Measurements from ENCODE around the gene DGKE.
A peak's percentile ranks its signal among the peaks of the same experiment; 100 is the strongest.

Gene DGKE

DNA sequence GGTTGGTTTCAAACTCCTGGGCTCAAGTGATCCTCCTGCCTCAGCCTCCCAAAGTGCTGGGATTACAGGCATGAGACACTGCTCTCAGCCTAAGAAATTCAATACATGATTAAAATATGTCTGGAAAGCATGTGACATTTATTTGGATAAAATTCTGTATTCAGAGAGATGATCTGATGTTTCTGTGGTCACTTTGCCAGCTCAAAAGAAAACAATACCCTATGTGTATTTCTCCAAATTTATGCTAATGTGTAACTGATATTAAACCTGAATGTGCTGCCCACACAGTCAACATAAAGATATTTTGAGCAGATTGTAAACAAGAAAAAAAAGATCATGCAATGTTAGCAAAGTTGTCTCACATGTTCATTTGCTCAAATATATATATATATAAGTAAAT, 16.9 kb upstream of the DGKE start:
- DNase-seq: no peak

DNA sequence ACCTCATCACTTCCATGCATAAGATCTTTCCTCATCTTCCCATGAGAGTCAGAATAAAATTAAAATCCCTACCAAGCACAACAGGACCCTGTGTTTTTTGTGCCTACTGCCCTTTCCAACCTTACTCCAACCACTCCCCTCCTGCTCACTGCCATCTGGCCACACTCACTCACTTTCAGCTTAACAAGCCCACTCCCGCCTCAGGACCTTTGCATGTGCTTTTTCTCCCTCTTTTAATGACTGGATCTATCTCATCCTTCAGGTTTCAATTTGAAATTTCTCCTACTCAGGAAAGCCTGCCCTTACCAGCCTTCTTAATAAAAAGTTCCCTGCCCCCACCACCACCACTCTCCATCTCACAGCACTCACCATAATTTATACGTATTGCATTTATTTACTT, 14.9 kb upstream of the DGKE start:
- no peak for DNase-seq

DNA sequence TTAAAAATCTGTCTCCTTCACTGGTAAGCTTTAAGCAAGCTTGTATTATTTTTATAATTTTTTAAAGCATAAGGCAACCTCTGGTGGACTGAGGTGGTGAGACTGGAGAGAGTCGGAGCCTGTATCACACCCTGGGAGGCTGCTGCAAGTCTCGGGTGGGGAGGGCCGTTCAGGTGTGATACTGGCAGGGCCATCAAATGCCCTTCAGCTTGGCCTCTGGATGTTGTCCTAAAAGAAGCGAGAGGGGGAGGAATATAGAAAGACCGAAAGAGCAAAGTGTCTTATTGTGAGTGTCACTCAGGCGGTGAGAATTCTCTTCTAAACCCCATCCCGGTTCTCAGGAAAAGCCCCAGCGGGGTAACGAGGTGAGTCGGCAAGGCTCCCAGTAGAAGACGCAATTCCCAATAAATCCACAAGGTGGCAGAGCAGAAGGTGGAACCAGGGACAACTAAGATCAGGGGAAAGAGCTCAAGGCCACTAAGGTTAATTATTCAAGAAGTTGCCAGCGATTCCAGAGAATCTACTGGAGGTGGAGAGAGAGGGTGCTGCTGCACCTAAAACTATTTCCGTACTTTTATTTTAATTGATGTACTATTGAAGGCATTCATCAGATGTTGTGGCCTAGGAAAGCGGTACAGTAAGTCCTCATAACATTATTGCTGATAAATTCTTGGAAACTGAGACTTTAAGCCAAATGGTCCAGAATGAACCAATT, 14.4 kb upstream of the DGKE start:
- peak; percentile 62 to 67 for DNase-seq

DNA sequence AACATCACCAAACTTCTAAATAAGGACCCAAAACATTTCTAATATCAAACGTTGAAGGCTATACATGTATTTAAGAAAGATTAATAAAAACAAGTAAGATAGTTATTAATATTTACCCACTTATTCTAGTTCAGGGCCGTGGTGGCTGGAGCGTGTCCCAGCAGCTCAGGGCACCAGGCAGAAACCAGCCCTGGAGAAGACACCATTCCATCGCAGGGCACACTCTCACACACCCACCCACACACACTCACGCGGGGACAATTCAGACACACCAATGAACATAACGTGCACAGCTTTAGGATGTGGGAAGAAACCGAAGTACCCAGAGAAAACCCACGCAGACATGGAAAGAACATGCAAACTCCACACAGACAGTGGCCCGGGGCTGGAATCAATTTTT, 13.7 kb upstream of the DGKE start:
- DNase-seq: no peak

DNA sequence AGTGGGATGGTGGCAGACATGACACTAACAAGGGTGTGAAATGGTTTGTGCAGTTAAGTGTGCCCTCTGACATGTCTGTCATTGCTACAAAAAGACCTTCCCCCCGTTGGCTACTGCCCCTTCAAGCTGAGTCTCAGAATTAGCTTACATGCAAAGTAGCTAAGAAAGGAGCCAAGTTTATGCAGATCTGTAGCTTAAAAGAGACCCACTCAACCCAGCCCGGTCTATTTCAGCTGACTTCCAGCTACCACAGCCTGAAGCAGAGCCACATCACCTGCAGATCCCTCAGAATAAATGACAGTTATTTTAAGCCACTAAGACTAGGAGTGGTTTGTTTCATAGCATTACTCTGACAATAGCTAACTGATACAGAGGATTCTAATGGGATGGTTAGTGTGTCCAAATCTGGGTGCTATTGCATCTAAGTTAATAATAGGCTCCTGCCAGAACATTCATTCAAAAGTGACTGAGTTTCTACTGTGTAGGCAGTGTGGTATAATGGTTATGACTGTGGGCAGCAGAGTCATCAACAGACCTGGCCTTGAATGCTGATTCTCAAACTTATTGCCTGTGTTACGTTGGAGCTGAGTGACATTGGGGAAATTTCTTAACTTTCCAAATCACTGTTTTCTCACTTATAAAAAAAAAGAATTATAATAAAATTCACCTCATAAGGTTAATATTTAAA, 12.0 kb upstream of the DGKE start:
- DNase-seq: no peak

DNA sequence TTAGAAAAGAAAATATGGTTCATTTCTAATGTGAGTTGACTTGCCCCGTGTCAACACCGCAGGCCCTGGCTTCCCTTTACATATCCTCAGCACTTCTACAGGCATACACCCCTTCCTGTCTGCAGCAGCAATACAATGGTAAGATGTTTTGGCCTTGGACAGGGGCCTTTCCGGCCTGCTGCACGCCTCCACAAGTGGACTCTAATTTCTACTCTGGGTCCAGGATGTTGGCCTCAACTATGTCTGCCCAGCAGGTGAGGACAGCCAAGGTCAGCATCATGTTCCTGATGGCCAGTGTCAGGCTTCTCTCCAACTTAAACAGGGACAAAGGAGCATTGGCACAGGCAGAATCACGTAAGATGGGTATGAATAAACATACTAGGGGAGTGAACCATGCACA, 11.2 kb upstream of the DGKE start:
- no peak for DNase-seq

DNA sequence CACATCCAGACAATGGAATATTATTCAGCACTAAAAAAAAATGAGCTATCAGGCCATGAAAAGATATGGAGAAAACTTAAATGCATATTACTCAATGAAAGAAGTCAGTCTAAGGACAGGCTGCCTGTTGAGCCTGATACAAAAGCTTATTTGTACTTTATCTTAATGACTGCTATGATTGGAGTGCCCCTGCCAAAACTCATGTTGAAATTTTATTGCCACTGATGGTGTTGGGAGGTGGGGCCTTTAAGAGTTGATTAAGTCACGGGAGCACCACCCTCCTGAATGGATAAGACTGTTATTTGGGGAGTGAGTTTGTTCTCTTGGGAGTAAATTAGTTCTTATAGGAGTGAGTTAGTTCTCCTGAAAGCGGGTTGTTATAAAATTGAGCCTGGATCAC, 10.1 kb upstream of the DGKE start:
- DNase-seq: no peak

DNA sequence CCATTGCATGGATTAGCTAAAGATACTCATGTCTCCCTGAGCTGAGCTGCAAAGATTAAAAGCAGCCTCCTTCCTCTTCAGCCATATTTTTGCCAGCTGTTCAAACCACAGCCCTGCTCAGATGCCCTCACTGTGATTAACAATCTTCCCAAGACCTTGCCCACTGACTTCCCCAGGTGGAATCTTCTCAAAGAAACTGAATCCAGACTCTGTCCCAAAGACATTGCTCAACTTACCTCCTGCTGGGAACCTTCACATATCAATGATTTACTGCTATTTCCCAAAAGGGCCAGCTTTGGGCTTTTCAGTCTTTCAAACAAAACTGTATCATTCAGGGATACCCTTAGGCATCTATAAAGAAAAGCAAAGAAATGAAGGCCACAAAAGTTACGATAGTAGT, 9.4 kb upstream of the DGKE start:
- DNase-seq: no peak

DNA sequence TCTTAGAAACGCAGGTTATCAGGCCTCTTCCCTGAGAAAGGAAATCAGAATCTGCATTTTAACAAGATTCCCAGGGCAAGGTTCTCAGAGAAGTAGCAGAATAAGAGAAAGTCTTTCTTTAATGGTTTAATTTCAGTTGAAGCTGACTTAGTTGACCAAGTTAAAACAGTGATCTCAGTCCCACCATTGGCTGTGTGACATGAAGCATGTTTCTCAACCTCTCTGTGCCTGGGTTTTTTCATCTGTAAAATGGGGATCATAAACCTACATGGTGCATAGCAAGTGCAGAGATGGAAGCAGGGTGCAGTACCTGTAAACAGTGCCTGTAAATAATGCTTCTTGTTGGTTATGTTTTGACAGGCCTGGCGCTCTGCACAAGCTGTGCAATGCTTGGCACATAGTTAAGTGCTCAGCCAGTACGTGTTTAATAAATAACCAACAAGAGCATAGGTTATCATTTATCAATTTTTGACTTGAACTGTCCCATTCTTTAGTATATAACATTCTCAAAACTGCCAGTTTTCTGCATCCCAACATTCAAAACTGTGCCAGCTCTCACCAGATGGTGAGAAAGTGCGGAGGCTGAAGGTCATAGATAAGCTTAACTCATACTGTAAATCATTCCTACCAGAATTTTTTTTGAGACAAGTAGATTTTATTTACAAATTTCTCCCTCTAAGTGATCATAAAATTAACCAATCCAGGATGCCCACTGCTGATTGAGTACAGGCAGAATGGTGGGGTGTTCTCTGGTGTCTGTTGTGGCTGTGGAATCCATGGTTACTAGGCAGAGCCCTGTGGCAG, 7.1 kb upstream of the DGKE start:
- DNase-seq: no peak

DNA sequence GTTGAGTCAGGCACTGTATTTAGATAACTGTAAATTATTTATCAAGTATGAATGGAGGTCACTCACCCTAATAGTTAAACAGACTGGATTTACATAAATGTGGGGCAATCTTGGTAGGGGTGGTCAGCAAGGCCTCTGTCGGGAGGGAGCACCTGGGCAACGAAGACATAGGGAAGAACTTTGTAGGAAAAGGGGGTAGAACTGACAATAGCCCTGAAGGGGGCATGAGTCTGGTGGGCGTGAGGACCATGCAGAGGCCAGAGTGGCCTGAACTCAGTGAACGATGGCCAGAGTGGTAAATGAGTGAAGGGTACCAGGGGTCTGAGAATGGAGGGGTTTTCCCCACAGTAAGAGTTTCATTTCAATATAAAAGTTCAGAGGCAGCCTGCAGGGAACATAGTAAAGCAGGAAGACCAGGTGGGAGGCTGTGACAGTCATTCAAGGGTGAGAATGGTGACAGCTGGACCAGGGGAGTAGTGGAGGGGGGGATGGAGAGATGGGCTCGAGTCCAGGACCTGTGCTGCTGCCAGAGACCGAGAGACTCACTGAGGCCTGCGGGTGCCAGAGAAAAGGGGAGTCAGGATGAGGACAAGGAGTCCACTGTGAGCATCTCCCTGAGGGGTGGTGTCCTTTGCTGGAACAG, 3.1 kb upstream of the DGKE start:
- DNase-seq: no peak

DNA sequence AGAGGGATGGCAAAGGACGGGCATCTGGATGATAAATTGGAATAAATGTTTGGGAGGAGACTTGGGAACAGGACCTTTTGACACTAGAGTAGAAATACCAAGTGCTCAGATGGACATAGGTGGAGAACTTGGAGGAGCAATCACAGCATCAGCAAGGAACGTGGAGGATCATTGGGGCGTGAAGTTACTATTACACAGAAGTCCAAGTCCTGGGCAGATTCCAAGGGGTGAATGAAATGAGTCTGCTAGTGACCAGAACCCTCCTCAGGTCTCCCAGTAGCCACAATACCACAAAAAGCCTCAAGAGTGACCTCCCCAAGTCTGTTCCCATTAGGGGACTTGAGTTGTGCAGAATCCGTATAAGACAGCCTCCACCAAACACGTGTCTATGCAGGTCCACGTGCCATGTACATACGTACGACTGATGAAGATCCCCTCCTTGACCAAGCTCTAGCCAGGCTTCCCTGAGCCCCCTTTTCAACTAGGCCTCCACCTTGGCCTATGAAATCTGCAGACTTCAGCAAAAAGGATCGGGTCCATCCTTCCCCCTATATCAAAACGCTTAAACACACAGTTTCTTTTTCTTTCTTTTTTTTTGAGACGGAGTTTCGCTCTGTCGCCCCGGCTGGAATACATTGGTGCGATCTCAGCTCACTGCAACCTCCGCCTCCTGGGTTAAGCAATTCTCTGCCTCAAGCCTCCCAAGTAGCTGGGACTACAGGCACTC, 2.4 kb upstream of the DGKE start:
- no peak for DNase-seq

DNA sequence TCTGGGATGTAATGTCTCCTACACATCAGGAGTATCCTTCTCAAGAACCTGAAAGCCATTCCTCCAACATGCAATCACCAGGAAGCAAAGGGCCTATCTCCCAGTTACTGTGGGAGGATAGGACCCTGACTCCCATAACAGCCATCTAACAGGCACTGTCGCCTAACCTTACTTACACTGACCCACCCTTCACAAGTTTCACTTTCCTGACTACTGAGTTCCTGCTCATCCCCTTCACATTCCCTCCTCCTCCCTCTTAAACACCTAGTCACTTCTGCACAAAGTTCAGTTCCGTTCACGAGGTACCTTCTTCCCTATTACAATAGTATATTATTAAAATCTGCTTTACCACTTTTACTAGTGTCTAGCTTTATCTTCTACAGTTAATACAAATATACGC, 1.5 kb upstream of the DGKE start:
- DNase-seq: no peak

DNA sequence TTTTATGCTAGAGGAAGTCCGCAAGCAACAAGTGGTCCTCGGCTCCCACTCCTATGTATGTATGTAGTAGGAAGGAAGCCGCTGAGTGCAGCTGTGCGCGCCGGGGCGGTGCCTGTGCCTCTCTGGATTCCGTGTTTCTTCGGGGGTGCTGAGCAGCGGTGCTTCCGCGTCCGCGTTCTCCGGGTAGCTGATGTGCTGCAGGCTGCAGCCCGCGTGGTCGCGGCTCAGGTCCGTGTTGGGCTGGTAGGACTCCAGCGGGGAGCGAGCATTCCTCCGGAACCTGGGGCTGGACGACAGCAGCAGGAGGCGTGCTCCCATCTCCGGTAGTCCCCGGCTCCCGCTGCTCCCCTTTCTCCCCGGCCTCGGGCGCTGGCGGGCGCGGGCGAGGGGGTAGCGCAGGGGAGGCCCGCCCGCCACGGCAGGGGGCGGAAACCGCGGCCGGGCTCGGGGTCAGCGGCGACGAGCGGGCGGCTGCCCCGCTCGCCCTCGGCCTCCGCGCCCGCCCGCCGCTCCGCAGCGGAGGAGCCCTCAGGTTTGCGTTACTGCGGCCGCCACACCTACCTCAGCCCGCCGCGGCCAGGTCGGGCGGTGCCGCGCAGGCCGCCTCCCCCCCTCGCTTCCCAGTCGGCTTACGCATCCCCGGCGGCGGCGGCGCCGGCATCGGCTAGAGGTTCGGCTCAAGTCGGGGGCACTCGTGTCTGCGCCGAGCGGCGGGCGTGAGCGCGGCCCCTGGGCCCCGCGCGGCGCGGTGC, 718 bp upstream of the DGKE start:
- peak; percentile 61 to 63 for DNase-seq

DNA sequence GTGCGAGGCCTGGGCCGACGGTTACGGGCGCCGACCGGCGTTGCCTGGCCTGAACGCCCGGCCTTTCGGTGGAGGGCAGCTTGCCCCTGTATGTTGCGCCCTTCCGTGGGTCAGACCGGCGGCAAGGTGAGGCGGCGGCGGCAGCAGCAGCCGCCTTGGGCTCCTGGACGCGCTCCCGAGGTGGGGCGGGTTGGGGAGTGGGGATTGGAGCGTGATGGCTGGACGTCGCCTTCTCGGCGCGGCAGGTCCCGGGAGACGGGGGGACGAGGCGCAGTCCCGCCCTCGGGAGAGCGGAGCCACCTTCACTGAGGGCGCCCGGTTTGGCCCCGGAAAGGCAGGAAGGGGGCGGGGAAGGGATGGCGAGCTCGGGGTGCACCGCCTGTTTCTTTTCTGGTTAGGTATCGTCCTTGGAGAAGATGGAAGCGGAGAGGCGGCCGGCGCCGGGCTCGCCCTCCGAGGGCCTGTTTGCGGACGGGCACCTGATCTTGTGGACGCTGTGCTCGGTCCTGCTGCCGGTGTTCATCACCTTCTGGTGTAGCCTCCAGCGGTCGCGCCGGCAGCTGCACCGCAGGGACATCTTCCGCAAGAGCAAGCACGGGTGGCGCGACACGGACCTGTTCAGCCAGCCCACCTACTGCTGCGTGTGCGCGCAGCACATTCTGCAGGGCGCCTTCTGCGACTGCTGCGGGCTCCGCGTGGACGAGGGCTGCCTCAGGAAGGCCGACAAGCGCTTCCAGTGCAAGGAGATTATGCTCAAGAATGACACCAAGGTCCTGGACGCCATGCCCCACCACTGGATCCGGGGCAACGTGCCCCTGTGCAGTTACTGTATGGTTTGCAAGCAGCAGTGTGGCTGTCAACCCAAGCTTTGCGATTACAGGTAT, 671 bp downstream of the DGKE start:
- DNase-seq: peak; percentile 61 to 68

DNA sequence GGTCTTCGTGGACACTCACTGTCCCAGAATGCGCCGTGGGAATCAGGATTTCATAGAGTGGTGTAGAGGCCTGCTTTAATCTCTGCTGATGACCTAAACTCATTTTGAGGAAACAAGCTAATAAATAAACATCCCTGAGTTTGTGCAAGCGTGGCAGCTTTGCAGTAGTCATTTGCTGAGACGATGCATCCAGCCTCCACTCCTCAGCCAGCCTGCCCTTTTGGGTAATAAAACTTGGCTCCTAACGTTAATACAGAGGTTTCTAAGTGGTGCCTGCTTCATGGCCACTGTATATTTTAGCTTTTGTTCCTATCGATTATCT, 1.3 kb downstream of the DGKE start:
- DNase-seq: no peak

DNA sequence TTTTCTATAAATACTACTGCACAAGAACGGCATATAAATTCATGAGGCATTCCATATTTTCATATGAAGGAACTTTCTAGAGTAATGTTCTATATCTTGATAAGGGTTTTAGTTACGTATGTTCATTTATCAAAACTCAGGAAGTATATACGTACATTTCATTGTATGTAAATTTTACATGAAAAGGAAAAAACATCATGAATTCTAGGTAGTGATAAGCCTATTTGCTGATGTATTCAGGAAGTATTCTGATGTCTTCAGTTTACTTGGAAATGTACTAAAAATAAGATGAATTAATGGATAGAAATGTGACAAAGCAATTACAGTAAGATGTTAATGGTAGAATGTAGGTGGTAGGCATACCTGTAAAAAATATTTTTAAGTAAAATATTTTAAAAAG, 4.7 kb downstream of the DGKE start:
- no peak for DNase-seq

DNA sequence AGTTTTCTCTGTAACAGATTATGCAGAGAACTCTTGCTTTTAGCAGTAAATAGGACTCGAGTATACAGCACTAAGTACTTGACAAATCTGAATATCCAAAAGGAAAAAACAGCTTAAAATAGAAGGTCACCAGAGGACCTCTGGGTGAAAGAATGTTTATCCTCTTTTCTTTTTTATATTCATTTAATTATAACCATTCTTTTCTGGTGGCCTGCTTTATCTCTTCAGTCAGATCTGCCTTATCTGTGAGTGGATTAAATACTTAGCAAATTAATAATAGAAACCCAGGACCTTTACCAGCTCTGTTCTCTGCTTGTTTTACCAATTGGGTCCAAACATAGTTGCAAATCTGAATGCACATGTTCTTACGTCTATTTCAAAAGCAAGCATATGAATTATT, 8.6 kb downstream of the DGKE start:
- DNase-seq: no peak

DNA sequence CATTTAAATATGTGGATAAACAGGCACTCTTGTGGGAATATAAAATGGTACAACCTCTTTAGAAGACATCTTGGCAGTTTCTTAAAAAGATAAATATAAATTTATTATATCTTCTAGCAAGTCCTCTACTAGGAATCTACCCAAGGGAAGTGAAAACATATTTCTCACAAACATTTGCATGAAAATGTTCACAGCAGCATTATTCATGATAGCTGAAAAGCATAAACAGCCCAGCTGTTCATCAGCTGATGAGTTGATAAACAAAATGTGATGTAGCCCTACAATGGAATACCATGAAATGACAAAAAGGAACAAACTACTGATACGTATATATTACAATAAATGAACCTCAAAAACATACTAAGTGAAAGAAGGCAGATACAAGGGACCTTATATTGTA, 12.0 kb downstream of the DGKE start:
- no peak for DNase-seq

DNA sequence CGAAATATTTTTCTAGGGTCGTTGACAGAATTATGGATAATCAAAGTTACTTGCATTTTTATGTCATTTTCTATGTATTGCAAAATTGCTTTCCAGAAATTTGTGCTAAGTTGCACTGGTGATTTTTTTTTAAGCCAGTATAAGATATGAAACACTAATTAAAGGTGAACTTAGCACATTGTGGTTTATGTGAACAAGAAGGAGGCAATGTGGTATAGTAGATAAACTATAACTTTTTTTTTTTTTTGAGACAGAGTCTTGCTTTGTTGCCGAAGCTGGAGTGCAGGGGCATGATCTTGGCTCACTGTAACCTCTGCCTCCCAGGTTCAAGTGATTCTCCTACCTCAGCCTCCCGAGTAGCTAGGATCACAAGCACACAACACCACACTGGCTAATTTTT, 13.2 kb downstream of the DGKE start:
- no peak for DNase-seq

DNA sequence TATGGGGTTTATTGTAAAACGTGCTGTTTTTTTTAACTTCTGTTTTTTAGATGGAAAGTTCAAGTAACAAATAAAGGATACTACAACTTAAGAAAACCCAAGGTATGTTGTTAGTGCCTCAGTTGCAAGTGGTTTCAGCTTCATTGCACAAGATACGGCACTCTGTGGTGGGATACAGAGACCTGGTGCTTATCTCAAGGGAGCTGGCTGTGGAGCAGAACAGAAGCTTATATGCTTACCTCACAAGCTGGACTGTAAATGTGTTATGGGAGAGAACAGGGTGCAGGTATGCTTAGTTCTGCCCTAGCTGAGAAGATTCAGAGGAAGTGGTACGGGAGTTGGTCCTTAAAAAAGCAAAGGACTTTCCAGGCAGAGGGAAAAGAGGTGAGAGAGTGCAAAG, 15.2 kb downstream of the DGKE start:
- no peak for DNase-seq

DNA sequence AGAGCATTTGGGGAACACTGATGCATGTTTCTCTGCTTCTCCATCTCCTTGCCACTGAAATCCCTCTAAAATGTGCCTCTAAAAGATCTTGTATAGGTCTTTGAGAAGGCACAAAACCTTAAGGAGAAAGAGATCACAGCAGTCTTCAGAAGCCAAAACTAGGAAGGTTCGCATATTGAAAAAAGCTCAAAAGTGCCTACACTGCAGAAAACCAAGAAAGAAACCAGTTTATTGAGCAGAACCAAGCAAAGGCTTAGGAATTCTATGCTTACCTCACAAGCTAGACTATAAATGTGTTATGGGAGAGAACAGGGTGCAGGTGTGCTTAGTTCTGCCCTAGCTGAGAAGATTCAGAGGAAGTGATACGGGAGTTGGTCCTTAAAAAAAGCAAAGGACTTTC, 16.6 kb downstream of the DGKE start:
- no peak for DNase-seq
